Trophoblast cell (in vitro differentiated cells and primary cell): ENCODE measurements around the gene GALNT14.

ENCODE experiments used
- DNase-seq, 2 donors: peaks; one replicate each; pipeline ENCODE4 v3.0.0-alpha.2; 2016
- H2AFZ ChIP-seq: 2 replicates; pipeline ENCODE4 v1.6.1; 2013; ENCODE audit warnings: low read length, moderate library complexity, mild to moderate bottlenecking; ENCODE audit not compliant: insufficient read depth, poor library complexity
- H2AK5ac ChIP-seq: 2 replicates; pipeline ENCODE4 v1.6.1; 2013; ENCODE audit warnings: mild to moderate bottlenecking, low read length
- H2BK120ac ChIP-seq: 2 replicates; pipeline ENCODE4 v1.6.1; 2013; ENCODE audit warnings: low read length, mild to moderate bottlenecking, moderate library complexity; ENCODE audit not compliant: insufficient read depth, poor library complexity
- H2BK12ac ChIP-seq: 2 replicates; pipeline ENCODE4 v1.6.1; 2013; ENCODE audit warnings: mild to moderate bottlenecking, low read length, moderate library complexity
- H2BK5ac ChIP-seq: 2 replicates; pipeline ENCODE4 v1.6.1; 2013; ENCODE audit warnings: low read length, low read depth, moderate library complexity, mild to moderate bottlenecking; ENCODE audit not compliant: poor library complexity
- H3K14ac ChIP-seq: 2 replicates; pipeline ENCODE4 v1.6.1; 2013; ENCODE audit warnings: mild to moderate bottlenecking, low read length
- H3K18ac ChIP-seq: 2 replicates; pipeline ENCODE4 v1.6.1; 2013; ENCODE audit warnings: mild to moderate bottlenecking, low read length
- H3K23ac ChIP-seq: 2 replicates; pipeline ENCODE4 v1.6.1; 2013; ENCODE audit warnings: low read length
- H3K27ac ChIP-seq: 2 replicates; pipeline ENCODE4 v1.5.1; 2013; ENCODE audit warnings: low read depth, mild to moderate bottlenecking, inconsistent platforms, low read length, moderate library complexity
- H3K27me3 ChIP-seq: 2 replicates; pipeline ENCODE4 v1.6.1; 2013; ENCODE audit warnings: inconsistent platforms, mild to moderate bottlenecking, low read length, moderate library complexity; ENCODE audit not compliant: insufficient read depth
- H3K36me3 ChIP-seq, 2 experiments: 1 replicate in 1 of 2; 2 replicates in 1 of 2; pipeline ENCODE4 v1.6.1; 2013; ENCODE audit warnings: low read length in 2 of 2, mild to moderate bottlenecking in 2 of 2, moderate library complexity in 1 of 2; ENCODE audit not compliant: insufficient read depth in 2 of 2, control insufficient read depth in 1 of 2
- H3K4ac ChIP-seq: 2 replicates; pipeline ENCODE4 v1.6.1; 2013; ENCODE audit warnings: low read depth, mild to moderate bottlenecking, low read length, moderate library complexity
- H3K4me1 ChIP-seq, 2 experiments: 1 replicate in 1 of 2; 2 replicates in 1 of 2; pipeline ENCODE4 v1.6.1; 2013; ENCODE audit warnings: low read length in 2 of 2, mild to moderate bottlenecking in 2 of 2, moderate library complexity in 1 of 2; ENCODE audit not compliant: insufficient read depth in 2 of 2, control insufficient read depth in 1 of 2
- H3K4me2 ChIP-seq: 2 replicates; pipeline ENCODE4 v1.6.1; 2013; ENCODE audit warnings: inconsistent platforms, mild to moderate bottlenecking, low read length, moderate library complexity
- H3K4me3 ChIP-seq: 2 replicates; pipeline ENCODE4 v1.5.1; 2013; ENCODE audit warnings: mild to moderate bottlenecking, low read depth, low read length, inconsistent platforms
- H3K79me1 ChIP-seq: one replicate; pipeline ENCODE4 v1.6.1; 2013; ENCODE audit warnings: low read length
- H3K79me2 ChIP-seq: 2 replicates; pipeline ENCODE4 v1.6.1; 2013; ENCODE audit warnings: low read length, mild to moderate bottlenecking; ENCODE audit not compliant: control insufficient read depth, insufficient read depth, poor library complexity
- H3K9ac ChIP-seq: 2 replicates; pipeline ENCODE4 v1.6.1; 2013; ENCODE audit warnings: mild to moderate bottlenecking, low read length
- H3K9me3 ChIP-seq: 2 replicates; pipeline ENCODE4 v1.6.1; 2013; ENCODE audit warnings: low read depth, mild to moderate bottlenecking, control low read depth, inconsistent platforms, low read length; ENCODE audit not compliant: insufficient read depth
- H4K12ac ChIP-seq: 2 replicates; pipeline ENCODE4 v1.6.1; 2013; ENCODE audit warnings: low read depth, mild to moderate bottlenecking, low read length, moderate library complexity
- H4K8ac ChIP-seq: 2 replicates; pipeline ENCODE4 v1.6.1; 2013; ENCODE audit warnings: low read depth, mild to moderate bottlenecking, low read length, moderate library complexity
- H4K91ac ChIP-seq: one replicate; pipeline ENCODE4 v1.6.1; 2013; ENCODE audit warnings: low read depth, mild to moderate bottlenecking, low read length, moderate library complexity
- WGBS: extraction: QIAGEN DNeasy Blood & Tissue Kit; methylation state at CpG from one replicate; pipeline ENCODE4 v1.1.7; 2013; ENCODE audit warnings: missing lambda C conversion rate; ENCODE audit not compliant: insufficient read length, insufficient coverage; ENCODE audit errors: extremely low coverage; 5-methylcytosine and 5-hydroxymethylcytosine counted together

The GALNT14 gene

DNA sequence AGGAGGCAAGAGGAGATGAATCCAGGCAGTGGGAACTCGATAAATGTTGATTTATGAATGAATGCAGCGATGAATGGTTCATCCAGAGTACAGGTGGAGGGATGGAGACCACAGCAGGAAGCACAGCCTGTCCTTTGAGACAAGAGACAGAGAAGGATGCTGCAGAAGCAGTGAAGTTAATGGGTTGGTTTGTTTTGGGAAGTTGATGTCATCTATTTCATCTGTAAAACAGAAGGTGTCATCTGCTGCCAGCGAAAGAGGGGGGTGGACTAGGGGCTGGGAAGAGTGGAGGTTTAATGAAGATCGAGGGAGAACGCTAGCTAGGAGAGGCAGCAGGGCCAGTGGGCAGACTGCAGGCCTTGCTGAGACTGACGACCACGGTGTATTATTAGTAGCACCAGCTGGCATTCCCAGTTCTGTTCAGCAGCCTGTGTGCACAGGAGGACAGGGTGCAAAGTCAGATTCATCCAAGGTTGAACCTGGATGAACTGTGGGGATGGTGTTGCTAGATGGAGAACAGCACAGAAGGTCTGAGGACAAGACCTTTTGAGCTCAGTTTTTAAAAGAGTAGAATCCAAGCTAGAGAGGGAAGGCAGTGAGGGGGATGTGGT is 210.7 kb downstream of the GALNT14 start:
- no peak overlapping the region for H2AFZ ChIP-seq
- no peak overlapping the region for H2AK5ac ChIP-seq
- no peak overlapping the region for H4K12ac ChIP-seq
- no peak overlapping the region for H3K4me2 ChIP-seq
- H3K36me3 ChIP-seq: no peaks in the 10 kb centered on the region
- no peaks in the 10 kb centered on the region for H3K9me3 ChIP-seq
- H3K18ac ChIP-seq: no peak overlapping the region
- H3K27me3 ChIP-seq: no peaks in the 10 kb centered on the region
- no peak overlapping the region for H3K23ac ChIP-seq
- no peak overlapping the region for H3K4me3 ChIP-seq
- no peak overlapping the region for H2BK5ac ChIP-seq
- H3K27ac ChIP-seq: no peak overlapping the region
- H4K8ac ChIP-seq: no peak overlapping the region
- no peak overlapping the region for H3K9ac ChIP-seq
- no CpG with 5 or more reads among the region's 7 CpGs for WGBS
- no peak for DNase-seq
- no peaks in the 10 kb centered on the region for H3K79me2 ChIP-seq
- H4K91ac ChIP-seq: no peak overlapping the region
- no peaks in the 10 kb centered on the region for H3K79me1 ChIP-seq
- H2BK120ac ChIP-seq: no peak overlapping the region
- H3K4ac ChIP-seq: no peak overlapping the region
- H3K4me1 ChIP-seq: no peaks in the 10 kb centered on the region
- no peak overlapping the region for H3K14ac ChIP-seq
- no peak overlapping the region for H2BK12ac ChIP-seq

DNA sequence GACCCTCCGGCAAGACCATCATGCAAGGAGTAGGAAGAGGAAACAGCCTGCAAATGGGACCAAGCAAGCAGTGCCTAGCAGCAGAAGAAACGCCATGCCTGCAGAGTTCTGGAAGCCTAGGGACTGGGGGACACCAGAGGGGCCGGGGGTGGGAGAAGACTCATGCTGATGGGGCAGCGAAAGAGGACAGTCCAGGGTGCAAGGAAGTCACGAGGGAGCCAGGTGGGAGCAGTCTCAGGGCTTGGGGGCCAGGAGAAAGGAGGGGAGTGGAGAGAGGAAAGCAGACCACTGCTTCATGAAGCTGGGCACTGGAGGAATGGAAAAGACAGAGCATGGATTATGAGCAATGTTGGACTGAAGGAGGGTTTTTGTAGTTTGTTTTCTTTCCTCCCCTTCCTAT is 211.6 kb downstream of the GALNT14 start:
- no peaks in the 10 kb centered on the region for H3K4me1 ChIP-seq
- no peak overlapping the region for H3K4ac ChIP-seq
- WGBS: no CpG with 5 or more reads among the region's 5 CpGs
- H4K91ac ChIP-seq: no peak overlapping the region
- H2AFZ ChIP-seq: no peak overlapping the region
- H3K4me2 ChIP-seq: no peak overlapping the region
- no peaks in the 10 kb centered on the region for H3K9me3 ChIP-seq
- no peaks in the 10 kb centered on the region for H3K36me3 ChIP-seq
- H2BK120ac ChIP-seq: no peak overlapping the region
- no peaks in the 10 kb centered on the region for H3K79me1 ChIP-seq
- H2AK5ac ChIP-seq: no peak overlapping the region
- H4K8ac ChIP-seq: no peak overlapping the region
- no peak overlapping the region for H3K14ac ChIP-seq
- H3K4me3 ChIP-seq: no peak overlapping the region
- H3K18ac ChIP-seq: no peak overlapping the region
- H3K27ac ChIP-seq: no peak overlapping the region
- H4K12ac ChIP-seq: no peak overlapping the region
- no peaks in the 10 kb centered on the region for H3K79me2 ChIP-seq
- no peak overlapping the region for H3K23ac ChIP-seq
- DNase-seq: no peak
- H3K9ac ChIP-seq: no peak overlapping the region
- no peak overlapping the region for H2BK12ac ChIP-seq
- H3K27me3 ChIP-seq: no peaks in the 10 kb centered on the region
- H2BK5ac ChIP-seq: no peak overlapping the region

DNA sequence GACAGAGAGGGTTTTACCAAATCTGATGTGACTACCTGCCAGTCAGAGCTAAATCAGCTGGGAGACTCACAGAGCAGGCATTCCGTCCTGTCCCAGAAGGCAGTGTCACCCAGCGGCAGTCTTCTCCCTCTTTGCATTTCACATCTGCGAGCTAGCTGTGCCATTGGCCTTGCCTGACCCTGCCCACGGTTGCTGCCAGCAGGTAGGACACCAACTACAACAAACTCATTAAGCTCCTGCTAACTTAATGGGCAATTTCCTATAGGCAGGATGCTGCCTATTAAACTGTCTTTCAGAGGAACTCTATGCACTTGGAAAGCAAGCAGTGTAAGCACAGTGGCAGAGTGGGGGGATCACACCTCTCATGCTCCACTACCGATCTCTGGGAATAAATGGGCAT is 214.6 kb downstream of the GALNT14 start:
- Histone ChIP-seq H3K27me3 (no peaks in the 10 kb centered on the region), H3K14ac (no peak overlapping the region)

DNA sequence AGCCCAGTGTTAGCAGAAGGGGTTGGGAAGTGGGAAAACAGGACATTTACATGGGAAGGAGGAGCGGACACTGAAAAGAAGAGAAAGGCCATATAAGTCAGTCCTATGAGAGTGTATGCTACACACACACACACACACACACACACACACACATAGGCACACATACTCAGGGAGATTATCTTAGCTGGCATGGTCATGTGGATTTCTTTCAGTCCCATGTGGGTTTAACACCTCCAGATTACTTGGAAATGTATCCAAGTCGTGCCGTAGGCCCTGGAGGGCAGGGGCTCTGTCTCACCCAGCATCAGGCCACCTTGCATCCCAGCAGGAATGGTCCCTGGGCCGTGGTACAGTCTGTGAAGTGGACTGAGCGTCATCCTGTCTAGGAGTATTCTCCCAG is 217.7 kb downstream of the GALNT14 start:
- Histone ChIP-seq H3K4ac (no peak overlapping the region), H3K79me2 (no peaks in the 10 kb centered on the region), H4K12ac (no peak overlapping the region), H3K14ac (no peak overlapping the region), H3K23ac (no peak overlapping the region), H2BK12ac (no peak overlapping the region), H3K27ac (no peak overlapping the region), H4K8ac (no peak overlapping the region), H3K27me3 (no peaks in the 10 kb centered on the region), H4K91ac (no peak overlapping the region), H3K9ac (no peak overlapping the region), H3K18ac (no peak overlapping the region), H2BK120ac (no peak overlapping the region), H3K9me3 (no peaks in the 10 kb centered on the region), H3K79me1 (no peaks in the 10 kb centered on the region), H2BK5ac (no peak overlapping the region), H2AK5ac (no peak overlapping the region), H3K36me3 (no peaks in the 10 kb centered on the region), H3K4me2 (no peak overlapping the region), H3K4me3 (no peak overlapping the region), H3K4me1 (no peaks in the 10 kb centered on the region), H2AFZ (no peak overlapping the region)
- DNase-seq: no peak
- no CpG with 5 or more reads among the region's 5 CpGs for WGBS

More for the DNA sequence above, 214.6 kb downstream of the GALNT14 start:
- no peaks in the 10 kb centered on the region for H3K4me1 ChIP-seq
- H4K8ac ChIP-seq: no peak overlapping the region
- WGBS: no CpG with 5 or more reads among the region's 5 CpGs
- no peak overlapping the region for H3K18ac ChIP-seq
- H3K27ac ChIP-seq: no peak overlapping the region
- H3K9ac ChIP-seq: no peak overlapping the region
- no peaks in the 10 kb centered on the region for H3K9me3 ChIP-seq
- DNase-seq: no peak
- H2BK120ac ChIP-seq: no peak overlapping the region
- no peak overlapping the region for H3K23ac ChIP-seq
- no peak overlapping the region for H3K4ac ChIP-seq
- H2BK5ac ChIP-seq: no peak overlapping the region
- H3K79me2 ChIP-seq: no peaks in the 10 kb centered on the region
- H2BK12ac ChIP-seq: no peak overlapping the region
- H3K4me3 ChIP-seq: no peak overlapping the region
- H3K36me3 ChIP-seq: no peaks in the 10 kb centered on the region
- H2AFZ ChIP-seq: no peak overlapping the region
- H4K91ac ChIP-seq: no peak overlapping the region
- H4K12ac ChIP-seq: no peak overlapping the region
- no peaks in the 10 kb centered on the region for H3K79me1 ChIP-seq
- H2AK5ac ChIP-seq: no peak overlapping the region
- no peak overlapping the region for H3K4me2 ChIP-seq
